GM12872 (cell line): ENCODE results near the gene TSBP1.

Experiments used
- TF ChIP-seq, protein P1 (sequence below): IDR thresholded peaks from 3 replicates; pipeline ENCODE4 v1.5.1; 2011; ENCODE audit warnings: low read depth, mild to moderate bottlenecking, low read length, moderate library complexity; ENCODE audit not compliant: insufficient read depth

TSBP1 gene

DNA sequence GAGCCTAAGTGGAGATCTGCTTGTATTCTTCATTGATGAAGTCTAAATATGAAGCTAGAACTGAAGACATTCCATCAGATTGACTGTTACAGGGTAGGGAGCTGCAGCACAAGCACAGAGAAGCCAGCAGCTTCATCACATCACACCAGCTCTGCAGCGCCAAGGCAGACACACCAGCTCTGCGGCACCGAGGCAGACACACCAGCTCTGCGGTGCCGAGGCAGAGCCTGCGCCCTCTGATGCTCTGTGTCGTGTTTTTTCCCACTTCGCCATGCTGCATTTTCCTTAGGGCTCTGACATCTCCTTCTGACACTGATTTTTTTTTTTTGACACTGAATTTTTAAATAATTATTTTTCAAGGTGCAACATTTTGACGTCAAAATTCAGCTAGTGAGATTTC, 34.5 kb upstream of the TSBP1 start:
- TF ChIP-seq, protein P1, sequence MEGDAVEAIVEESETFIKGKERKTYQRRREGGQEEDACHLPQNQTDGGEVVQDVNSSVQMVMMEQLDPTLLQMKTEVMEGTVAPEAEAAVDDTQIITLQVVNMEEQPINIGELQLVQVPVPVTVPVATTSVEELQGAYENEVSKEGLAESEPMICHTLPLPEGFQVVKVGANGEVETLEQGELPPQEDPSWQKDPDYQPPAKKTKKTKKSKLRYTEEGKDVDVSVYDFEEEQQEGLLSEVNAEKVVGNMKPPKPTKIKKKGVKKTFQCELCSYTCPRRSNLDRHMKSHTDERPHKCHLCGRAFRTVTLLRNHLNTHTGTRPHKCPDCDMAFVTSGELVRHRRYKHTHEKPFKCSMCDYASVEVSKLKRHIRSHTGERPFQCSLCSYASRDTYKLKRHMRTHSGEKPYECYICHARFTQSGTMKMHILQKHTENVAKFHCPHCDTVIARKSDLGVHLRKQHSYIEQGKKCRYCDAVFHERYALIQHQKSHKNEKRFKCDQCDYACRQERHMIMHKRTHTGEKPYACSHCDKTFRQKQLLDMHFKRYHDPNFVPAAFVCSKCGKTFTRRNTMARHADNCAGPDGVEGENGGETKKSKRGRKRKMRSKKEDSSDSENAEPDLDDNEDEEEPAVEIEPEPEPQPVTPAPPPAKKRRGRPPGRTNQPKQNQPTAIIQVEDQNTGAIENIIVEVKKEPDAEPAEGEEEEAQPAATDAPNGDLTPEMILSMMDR: no peak

DNA sequence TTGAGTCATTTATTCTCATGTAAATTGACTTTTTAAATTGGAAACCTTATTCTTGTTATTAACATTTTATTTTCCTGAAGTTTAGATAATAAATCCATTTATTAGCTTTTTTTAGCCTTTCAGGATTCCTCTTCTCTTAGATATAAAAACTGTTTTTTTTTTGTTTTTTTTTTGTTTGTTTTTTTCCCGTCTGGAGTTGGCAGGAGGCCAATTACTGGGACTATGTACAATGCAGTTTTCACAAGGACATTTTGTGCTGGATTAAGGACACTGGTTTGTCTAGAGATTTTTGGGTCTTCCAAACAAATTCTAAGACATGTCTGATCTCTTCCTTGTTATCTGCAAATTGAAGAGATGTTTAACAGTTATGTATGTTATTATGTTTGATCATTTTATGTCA, 34.0 kb upstream of the TSBP1 start:
- TF ChIP-seq, protein P1: no peak

DNA sequence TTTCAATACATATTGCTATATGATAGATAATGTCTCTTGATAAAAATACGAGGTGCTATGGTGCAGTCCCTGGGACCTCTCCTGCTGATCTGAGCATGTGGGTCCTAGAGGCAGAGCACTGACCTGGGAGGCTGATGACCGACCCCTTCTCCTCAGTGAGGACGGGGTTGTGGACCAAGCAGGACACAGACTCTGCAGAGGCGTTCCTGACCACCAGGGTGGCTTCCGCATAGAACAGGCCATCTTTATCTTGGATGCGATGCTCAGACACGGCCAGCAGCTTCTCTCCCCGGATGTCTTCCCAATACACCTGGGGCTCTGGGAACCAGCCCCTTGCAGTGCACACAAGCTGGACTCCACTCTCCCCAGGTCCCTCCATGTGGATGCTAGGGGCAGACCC, 31.1 kb upstream of the TSBP1 start:
- TF ChIP-seq, protein P1: no peak

DNA sequence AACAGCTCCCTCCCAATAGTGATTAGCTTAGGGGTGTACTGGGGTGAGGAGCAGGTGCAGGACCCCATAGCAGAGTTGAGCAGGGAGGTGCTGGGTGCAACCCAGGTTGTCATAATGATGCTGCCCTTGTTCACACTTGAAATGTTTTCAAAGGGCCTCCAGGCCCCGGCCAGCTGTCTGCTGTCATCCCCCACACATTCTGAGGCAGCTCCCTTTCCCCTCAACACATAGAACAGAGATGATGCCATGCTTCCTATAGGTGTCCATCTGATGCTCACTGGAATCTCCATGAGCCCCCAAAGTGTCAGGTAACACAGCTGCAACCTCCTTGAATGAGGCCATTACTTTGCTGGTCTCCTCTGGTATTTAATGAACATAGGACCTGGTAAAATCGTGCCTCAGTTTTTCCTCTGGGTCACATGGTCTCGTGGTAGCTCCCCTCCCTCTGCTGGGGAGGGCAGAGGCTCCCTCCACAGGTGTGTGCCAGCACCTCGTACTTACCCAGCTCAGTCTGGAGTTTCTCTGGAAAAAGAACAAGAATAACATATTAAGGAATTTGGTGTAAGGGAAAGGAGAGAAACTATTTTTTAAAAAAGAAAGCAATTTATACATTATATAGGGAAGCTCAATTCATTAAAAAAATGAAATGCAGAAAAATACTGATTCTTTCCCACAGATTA, 29.7 kb upstream of the TSBP1 start:
- TF ChIP-seq, protein P1: no peak

DNA sequence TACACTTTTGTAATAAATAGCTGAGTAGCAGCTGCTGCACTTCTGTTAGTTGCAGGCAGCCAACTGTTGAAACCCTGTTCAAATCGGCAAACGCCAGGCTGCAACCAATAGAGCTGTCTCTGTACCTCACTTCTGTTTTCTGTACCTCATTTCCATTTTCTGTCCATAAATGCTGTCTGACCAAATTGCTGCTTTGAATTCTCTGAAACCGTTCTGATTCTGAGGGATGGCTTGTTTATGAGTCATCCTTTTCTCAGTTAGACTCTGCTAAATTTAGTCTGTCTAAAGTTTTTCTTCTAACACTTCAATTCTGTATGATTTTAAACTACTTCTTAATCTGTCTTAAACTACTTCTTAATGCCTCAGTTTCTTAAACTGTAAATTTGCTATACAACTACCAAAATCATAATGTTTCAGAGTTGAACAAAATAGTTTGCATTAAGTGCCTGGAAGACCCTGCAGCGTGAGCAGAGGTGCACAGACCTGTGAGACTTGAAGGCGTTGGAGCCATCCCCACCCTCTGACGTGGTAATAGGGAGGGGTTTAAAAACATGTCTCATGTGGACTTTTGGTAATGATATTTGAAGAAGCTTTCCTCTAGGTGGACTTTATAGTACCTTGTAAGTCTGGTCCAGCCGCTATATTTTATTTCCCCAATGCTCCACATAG, 25.7 kb upstream of the TSBP1 start:
- TF ChIP-seq, protein P1: no peak

DNA sequence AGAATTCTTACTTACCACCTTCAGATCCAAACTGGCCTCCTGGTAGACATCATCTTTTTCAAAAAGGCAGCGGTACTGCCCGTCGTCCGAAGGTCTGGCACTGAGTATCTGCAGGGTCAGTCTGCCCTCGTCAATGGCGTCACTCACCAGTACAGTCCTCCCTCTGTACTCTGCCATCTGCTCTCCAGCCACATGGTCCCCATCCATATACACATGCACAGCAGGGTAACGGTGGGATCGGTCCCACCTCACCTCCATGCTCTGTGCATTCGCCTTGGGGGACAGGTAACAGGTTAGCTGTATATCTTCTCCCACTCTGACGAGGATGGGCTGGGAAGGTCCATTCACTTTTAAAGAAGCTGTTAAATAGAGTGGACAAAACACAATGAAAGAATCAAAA, 24.3 kb upstream of the TSBP1 start:
- TF ChIP-seq, protein P1: no peak

DNA sequence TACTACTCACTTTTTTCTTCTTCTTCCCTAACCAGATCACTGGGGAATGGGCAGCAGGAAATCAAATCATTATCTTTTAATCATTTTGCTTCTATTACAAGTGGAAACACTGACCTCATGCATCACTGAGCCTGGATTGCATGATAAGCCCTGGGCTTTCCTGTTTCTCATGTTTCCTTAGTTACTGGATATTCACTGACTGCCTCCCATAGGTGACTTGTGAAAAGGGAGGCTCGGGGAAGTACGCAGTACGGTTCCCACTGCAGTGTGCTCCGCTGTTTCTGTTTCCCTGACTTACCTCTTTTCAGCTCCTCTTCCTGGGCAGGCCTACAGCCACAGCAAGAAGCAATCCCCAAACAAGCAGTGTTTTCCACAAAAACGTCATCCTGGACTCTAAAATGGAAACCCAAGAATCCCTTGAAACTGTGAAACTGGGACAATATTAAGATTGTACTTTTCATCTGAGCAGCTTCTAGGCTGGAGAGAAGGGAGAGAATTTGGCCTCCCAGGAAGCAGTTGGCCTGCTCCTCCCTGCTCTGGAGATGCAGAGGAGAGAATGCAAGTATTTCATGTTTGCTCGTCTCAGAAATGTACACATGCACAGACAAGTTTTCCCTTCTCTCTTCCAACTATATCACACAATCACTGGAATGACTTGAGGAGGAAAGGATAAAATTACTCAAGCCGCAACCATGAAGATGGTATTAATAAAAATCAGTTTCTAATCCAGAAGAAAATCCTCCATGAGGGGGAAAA, 22.1 kb upstream of the TSBP1 start:
- TF ChIP-seq, protein P1: no peak
